ENCODE data around the gene ZFHX3.

DNA sequence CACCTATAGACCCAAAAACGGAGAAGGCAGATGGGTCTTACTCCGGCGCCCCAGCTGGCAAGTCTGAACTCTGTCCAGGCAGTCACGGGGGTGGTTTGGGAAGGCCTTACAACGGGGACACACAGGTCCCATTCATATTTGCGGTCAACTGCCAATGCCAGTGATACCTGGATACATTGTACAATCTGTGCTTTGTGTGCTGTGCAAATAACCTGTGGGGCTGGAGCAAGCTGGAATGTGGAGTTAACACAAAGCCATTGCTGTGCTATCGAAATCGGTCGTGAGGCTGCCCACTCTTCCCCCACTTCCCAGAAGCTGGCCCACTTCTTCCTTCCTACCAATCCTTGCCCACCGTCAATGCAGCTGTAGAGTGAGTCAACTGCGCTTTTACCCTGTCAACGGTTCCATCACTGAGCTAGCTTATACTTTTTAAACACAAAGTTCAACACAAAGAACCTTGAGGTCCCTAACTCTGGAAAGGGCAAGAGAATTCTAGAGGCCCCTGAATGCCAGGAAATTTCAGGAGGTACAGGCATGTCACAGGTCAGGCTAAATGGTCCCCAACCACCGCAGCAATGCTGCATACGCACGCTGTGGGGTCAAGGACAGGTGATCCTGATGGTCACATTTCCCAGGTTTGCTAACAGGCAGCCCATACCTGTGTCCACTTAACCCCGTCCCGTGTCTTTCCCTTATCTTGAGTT lies 122.8 kb downstream of the ZFHX3 start:
- TF ChIP-seq, protein P1, sequence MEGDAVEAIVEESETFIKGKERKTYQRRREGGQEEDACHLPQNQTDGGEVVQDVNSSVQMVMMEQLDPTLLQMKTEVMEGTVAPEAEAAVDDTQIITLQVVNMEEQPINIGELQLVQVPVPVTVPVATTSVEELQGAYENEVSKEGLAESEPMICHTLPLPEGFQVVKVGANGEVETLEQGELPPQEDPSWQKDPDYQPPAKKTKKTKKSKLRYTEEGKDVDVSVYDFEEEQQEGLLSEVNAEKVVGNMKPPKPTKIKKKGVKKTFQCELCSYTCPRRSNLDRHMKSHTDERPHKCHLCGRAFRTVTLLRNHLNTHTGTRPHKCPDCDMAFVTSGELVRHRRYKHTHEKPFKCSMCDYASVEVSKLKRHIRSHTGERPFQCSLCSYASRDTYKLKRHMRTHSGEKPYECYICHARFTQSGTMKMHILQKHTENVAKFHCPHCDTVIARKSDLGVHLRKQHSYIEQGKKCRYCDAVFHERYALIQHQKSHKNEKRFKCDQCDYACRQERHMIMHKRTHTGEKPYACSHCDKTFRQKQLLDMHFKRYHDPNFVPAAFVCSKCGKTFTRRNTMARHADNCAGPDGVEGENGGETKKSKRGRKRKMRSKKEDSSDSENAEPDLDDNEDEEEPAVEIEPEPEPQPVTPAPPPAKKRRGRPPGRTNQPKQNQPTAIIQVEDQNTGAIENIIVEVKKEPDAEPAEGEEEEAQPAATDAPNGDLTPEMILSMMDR (IDR thresholded peaks at IDR 0.05), result no peak
- TF ChIP-seq POLR2A (IDR thresholded peaks at IDR 0.05), result no peak

Data from testis (tissue), 2 donors.